ENCODE measurements around the gene TRIO. TPM values are rescaled to one million over a fixed set of nuclear protein-coding genes. Genes with fewer than 3 reads are reported as not detected.

The TRIO gene
- total RNA-seq, 4 donors from 2014 or later, result 112 to 155 (median 145) TPM

DNA sequence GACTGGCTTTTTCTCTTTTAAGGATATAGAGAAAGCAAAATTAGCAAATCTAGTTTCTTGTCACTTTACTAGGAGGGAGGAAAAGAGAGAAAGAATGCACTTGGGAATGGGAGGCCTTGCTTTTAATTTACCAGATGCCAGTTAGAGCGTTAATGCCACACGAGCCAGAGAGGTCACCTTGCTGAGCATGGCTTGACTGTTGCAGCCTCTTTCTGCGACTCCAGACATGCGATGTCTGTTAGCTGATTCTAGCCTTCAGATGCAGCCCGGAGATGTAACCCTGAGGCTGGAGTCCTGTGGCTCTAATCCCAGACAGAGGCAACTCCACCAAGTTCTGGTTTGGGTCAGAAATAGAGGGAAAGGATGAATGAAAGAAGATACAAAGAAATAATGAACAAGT is 152.5 kb downstream of the TRIO start:
- DNase-seq (ENCODE audit: extremely low spot score), result no peak
- intact Hi-C loops (cut with DNase I), result no loop called here
- TF ChIP-seq POLR2AphosphoS5 (IDR thresholded peaks at IDR 0.05), result no peak
- TF ChIP-seq EP300 (IDR thresholded peaks at IDR 0.05), result no peak
- Histone ChIP-seq H3K4me1 (peaks cover 29 to 41% (median 39%) of the 10 kb centered on the region in 4 donors), H3K4me3 (no peak overlapping the region), H3K9me3 (no peaks in the 10 kb centered on the region), H3K27ac (replicated peaks in 1 of 4) (no peak overlapping the region), H3K27me3 (no peaks in the 10 kb centered on the region), H3K36me3 (peaks cover 7 to 67% (median 35%) of the 10 kb centered on the region in 4 donors)
- WGBS, result 73% methylated on average over 5 of the region's 5 CpGs

DNA sequence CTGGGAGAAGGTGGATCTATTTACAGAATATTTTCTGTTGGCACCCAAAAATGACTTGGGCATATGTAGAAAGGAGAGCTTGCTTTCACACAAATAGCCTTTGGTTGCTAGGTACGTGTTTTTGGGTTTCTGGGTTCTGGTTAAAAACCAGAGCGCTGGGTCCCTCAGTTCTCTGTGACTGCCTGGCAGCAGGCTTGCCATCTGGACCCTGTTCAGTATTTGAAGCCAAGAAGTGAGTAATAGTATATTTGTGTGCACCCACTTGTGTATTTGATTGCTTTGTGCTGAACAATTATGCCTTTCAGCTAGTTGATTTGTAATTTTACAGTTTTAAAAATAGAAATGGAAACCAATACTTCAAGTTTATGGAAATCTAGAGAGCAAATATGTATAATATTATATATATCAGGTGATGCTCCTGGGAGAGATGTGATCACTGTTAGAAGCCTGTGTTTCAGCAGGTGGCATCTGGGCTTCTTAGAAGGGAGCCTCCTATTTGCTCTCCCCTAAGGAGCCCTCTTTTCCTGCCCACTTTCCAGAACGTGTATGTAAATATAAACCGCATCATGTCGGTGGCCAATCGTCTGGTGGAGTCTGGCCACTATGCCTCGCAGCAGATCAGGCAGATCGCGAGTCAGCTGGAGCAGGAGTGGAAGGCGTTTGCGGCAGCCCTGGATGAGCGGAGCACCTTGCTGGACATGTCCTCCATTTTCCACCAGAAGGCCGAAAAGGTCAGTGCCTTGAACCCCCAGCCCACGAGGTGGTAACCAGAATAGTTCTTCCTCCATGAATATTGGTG is 153.6 kb downstream of the TRIO start:
- intact Hi-C loops (cut with DNase I), result no loop called here
- peaks cover 7 to 66% (median 31%) of the 10 kb centered on the region in 4 donors for H3K36me3 ChIP-seq

GRCh38 chr5:14297697-14298096 is 154.6 kb downstream of the TRIO start:
- H3K9me3 ChIP-seq, result no peaks in the 10 kb centered on the region
- no peak for DNase-seq (ENCODE audit: extremely low spot score)
- intact Hi-C loops (cut with DNase I), result no loop called here
- H3K36me3 ChIP-seq, result peaks cover 7 to 64% (median 31%) of the 10 kb centered on the region in 4 donors
- peaks cover 29 to 47% (median 39%) of the 10 kb centered on the region in 4 donors for H3K4me1 ChIP-seq
- peak overlapping the region in 3 of 4 donors; percentile 2 to 42 (median 4) for H3K27ac ChIP-seq (replicated peaks in 1 of 4)
- no peak for TF ChIP-seq POLR2AphosphoS5 (IDR thresholded peaks at IDR 0.05)
- WGBS, result 78% methylated on average over 7 of the region's 9 CpGs
- H3K27me3 ChIP-seq, result no peaks in the 10 kb centered on the region
- H3K4me3 ChIP-seq, result no peak overlapping the region

More for the DNA sequence above, 153.6 kb downstream of the TRIO start:
- Histone ChIP-seq H3K27me3 (no peaks in the 10 kb centered on the region), H3K4me3 (no peak overlapping the region), H3K4me1 (peaks cover 29 to 41% (median 39%) of the 10 kb centered on the region in 4 donors), H3K27ac (replicated peaks in 1 of 4) (no peak overlapping the region), H3K9me3 (no peaks in the 10 kb centered on the region)
- TF ChIP-seq POLR2A (IDR thresholded peaks at IDR 0.05; ENCODE audit: low read depth), result no peak
- TF ChIP-seq, protein P1, sequence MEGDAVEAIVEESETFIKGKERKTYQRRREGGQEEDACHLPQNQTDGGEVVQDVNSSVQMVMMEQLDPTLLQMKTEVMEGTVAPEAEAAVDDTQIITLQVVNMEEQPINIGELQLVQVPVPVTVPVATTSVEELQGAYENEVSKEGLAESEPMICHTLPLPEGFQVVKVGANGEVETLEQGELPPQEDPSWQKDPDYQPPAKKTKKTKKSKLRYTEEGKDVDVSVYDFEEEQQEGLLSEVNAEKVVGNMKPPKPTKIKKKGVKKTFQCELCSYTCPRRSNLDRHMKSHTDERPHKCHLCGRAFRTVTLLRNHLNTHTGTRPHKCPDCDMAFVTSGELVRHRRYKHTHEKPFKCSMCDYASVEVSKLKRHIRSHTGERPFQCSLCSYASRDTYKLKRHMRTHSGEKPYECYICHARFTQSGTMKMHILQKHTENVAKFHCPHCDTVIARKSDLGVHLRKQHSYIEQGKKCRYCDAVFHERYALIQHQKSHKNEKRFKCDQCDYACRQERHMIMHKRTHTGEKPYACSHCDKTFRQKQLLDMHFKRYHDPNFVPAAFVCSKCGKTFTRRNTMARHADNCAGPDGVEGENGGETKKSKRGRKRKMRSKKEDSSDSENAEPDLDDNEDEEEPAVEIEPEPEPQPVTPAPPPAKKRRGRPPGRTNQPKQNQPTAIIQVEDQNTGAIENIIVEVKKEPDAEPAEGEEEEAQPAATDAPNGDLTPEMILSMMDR (IDR thresholded peaks at IDR 0.05), result no peak
- TF ChIP-seq EP300 (IDR thresholded peaks at IDR 0.05), result no peak
- no peak for TF ChIP-seq POLR2AphosphoS5 (IDR thresholded peaks at IDR 0.05)
- DNase-seq (ENCODE audit: extremely low spot score), result no peak
- 86% methylated on average over 14 of the region's 14 CpGs for WGBS

- DNase-seq (ENCODE audit: extremely low spot score), result no peak
- peak overlapping the region in 3 of 4 donors; percentile 2 to 42 (median 4) for H3K27ac ChIP-seq (replicated peaks in 1 of 4)
- peaks cover 29 to 47% (median 39%) of the 10 kb centered on the region in 4 donors for H3K4me1 ChIP-seq
- no peak overlapping the region for H3K4me3 ChIP-seq
- TF ChIP-seq POLR2AphosphoS5 (IDR thresholded peaks at IDR 0.05) (no peak), EP300 (IDR thresholded peaks at IDR 0.05) (no peak), POLR2A (IDR thresholded peaks at IDR 0.05; ENCODE audit: low read depth) (no peak)
- TF ChIP-seq, protein P1 (IDR thresholded peaks at IDR 0.05), result no peak
- H3K27me3 ChIP-seq, result no peaks in the 10 kb centered on the region
- no peaks in the 10 kb centered on the region for H3K9me3 ChIP-seq
- intact Hi-C loops (cut with DNase I), result no loop called here
- 74% methylated on average over 3 of the region's 3 CpGs for WGBS
- H3K36me3 ChIP-seq, result peaks cover 4 to 58% (median 25%) of the 10 kb centered on the region in 4 donors
These were observed 155.1 kb downstream of the TRIO start for GRCh38 chr5:14298126-14298847.

- H3K36me3 ChIP-seq, result peaks cover 0 to 61% (median 18%) of the 10 kb centered on the region in 4 donors
- DNase-seq (ENCODE audit: extremely low spot score), result no peak
- WGBS, result 86% methylated on average over 4 of the region's 4 CpGs
- H3K27me3 ChIP-seq, result no peaks in the 10 kb centered on the region
- H3K9me3 ChIP-seq, result no peaks in the 10 kb centered on the region
- TF ChIP-seq POLR2AphosphoS5 (IDR thresholded peaks at IDR 0.05) (no peak), EP300 (IDR thresholded peaks at IDR 0.05) (no peak), POLR2A (IDR thresholded peaks at IDR 0.05; ENCODE audit: low read depth) (no peak)
- TF ChIP-seq, protein P1 (IDR thresholded peaks at IDR 0.05), result no peak
- intact Hi-C loops (cut with DNase I), result no loop called here
- no peak overlapping the region for H3K4me3 ChIP-seq
- no peak overlapping the region for H3K27ac ChIP-seq (replicated peaks in 1 of 4)
- H3K4me1 ChIP-seq, result peaks cover 31 to 47% (median 40%) of the 10 kb centered on the region in 4 donors
These were observed 156.5 kb downstream of the TRIO start for GRCh38 chr5:14299666-14300065.
